HG03520 (cell line): ENCODE measurements around the gene FAM72D.
"Not testable (repeated sequence)": the region's sequence is repeated elsewhere in the genome, so short reads cannot be mapped to it uniquely, and the experiment has no call there.

Source experiments
- ATAC-seq: cut with Tn5 transposase; IDR thresholded peaks from one replicate; pipeline ENCODE4 v1.9.1; 2021; ENCODE audit warnings: mild to moderate bottlenecking, moderate library complexity; ENCODE audit not compliant: unreplicated experiment

FAM72D gene

DNA sequence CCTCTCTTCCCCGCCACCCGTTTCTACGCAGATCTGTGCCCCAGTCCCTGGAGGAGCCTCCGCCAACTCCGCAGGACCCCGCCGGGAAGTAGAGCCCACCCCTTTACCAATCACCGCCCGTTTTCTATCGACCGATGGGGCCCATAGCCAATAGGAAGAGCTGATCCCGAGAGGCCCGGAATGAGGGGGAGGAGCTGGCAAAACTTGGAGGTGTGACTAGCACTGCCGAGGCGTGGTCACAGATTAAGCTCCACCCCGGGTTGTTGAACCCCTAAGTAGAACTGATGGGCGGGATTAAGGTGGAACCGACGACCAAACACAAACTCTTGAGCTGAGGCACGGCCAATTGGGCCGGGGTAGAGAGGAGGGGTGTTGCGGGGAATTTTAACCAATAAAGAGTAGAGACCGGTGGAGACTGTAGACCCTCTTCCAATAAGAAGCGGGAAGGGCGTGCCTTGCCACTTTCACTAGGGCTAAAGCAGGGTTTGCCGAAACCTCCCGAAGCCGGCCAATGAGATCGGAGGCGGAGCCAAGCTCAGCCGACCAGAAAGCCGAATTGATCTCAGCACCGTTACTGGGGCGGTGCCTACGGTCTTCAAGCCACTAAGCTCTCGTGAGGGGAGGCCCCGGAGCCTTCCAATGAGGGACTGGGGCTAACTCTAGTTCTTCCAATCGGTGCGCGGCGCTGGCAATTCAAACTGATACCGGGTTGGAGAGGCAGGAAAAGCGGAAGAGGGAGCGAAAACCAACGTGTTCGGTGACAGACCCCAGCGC, at the start of gene FAM72D, which contains the start of gene SRGAP2B:
FAM72D (plus strand) TSS at position 691 of the 774 bp plus-strand sequence. CDS start 874 bp downstream, outside the sequence.
SRGAP2B (minus strand) TSS at position 45 of the 774 bp plus-strand sequence. CDS start 2,427 bp downstream, outside the sequence.
- ATAC-seq, result peak; percentile 81

GRCh38 chr1:145047553-145047952, 48.2 kb upstream of the FAM72D start:
- ATAC-seq, result not testable (repeated sequence)

GRCh38 chr1:145048181-145048856, 47.5 kb upstream of the FAM72D start:
- not testable (repeated sequence) for ATAC-seq

DNA sequence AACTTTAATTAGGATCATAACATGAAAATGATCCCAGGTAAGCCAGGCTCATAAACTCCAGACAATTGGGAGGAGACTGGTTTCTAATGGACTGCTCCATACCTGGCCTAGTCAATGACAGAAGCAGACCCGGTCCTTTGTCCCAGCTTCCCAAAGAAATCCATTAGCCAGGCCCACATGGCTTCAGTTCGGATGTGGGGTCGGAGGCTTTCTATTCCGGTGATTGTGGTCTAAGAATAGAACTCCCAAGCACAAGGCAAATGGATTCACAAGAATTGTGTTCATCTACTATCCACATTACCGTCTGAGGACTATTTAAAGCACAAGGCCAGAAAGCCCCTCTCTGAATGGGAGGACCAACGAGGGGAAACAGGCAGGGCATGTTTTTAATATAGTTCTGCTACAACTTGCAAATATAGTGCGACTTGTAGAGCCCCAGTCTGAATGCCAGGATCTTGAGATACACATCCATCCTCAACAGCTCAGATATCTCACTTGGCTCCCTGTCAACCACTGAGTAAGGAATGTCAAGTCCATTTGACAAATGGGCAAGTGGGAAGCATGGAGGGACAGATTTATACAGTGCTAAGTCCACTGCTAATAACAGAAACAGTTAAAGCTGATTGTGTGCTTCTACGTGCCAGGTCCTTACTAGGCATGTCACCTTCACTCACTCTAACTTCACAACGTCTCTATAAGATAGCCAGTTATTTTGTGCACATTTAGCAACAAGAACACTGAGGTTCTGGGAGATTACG, 43.6 kb upstream of the FAM72D start:
- ATAC-seq, result not testable (repeated sequence)

DNA sequence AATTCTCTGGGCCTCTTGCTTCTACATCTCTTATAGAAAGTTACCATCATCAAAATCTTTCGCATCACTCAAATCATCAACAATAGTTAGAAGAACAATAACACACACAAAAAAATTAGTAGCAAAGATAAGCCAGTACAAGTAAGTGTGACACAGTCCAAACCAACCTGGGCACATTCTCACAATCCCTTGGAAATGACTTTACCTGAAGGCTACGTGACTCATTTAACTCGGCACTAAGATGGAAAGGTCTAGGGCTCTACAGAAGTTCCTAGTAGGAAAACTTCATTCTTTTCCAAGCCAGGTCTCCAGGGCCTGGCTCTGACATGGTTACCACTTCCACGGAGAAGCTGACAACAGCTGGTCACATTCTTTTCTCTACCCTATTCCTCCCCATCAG, 42.3 kb upstream of the FAM72D start:
- ATAC-seq, result not testable (repeated sequence)

- peak; percentile 98 for ATAC-seq
These were observed 40.5 kb upstream of the FAM72D start for GRCh38 chr1:145055217-145055760.

- peak; percentile 43 for ATAC-seq
These were observed 37.6 kb upstream of the FAM72D start for GRCh38 chr1:145058184-145058583.

DNA sequence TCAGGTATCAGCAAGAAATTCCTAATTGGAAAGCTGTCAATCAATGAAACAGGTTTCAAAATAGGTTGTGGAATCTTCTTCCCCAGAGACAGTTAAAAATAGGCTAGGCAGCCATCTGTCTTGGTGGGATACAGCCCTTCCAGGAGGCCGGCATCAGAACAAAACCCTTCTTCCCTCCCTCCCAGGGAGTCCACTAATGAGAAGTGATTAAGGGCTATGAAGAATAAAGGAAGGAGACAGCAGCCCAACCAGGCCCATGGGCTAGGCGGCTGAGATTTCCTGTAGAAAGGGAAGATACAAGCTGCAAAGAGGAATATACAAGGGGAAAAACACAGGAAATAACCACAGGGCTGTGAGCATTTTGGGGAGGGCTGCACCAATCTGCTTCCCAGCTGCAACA, 32.5 kb upstream of the FAM72D start:
- not testable (repeated sequence) for ATAC-seq

- ATAC-seq, result not testable (repeated sequence)
These were observed 31.7 kb upstream of the FAM72D start for GRCh38 chr1:145063941-145064648.

GRCh38 chr1:145065194-145065826, 30.5 kb upstream of the FAM72D start:
- not testable (repeated sequence) for ATAC-seq

DNA sequence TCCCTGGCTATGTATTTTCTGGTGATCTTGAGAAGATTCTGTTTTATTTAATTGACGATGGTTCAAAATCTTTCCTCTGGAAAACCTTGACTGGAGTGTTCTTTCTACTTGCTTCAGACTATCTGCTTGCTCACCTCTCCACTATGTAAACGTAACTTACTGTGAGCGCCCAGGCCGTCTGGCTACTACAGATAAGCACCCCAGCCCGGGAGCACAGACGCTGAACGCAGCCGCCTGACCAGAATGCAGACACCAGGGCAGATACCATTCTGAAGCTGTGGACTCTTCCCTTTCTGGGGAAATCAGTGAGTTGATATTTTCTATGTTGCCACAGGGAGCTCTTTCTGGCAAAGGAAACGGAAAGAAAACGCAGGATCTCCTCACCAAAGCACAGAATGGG, 29.3 kb upstream of the FAM72D start:
- not testable (repeated sequence) for ATAC-seq

DNA sequence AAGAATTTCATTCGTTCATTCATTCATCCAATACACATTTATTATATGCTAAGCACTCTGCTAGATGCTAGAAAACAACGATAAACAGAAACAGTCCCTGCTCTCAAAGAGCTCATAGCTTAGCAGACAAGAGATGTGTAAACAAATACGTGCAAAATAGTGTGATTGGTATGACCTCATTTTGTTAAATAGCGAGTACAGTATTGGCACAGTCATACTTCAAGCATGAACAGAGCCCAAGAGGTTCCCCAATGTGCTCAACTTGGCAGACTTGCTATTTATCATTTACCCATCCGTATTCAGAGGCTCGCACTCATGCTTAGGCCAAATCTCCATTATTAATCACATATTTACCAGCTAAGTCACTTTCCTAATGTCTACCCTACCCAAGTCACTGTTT, 24.2 kb upstream of the FAM72D start:
- not testable (repeated sequence) for ATAC-seq

GRCh38 chr1:145074021-145074559, 21.7 kb upstream of the FAM72D start:
- not testable (repeated sequence) for ATAC-seq

GRCh38 chr1:145076877-145077276, 18.9 kb upstream of the FAM72D start:
- ATAC-seq, result not testable (repeated sequence)

DNA sequence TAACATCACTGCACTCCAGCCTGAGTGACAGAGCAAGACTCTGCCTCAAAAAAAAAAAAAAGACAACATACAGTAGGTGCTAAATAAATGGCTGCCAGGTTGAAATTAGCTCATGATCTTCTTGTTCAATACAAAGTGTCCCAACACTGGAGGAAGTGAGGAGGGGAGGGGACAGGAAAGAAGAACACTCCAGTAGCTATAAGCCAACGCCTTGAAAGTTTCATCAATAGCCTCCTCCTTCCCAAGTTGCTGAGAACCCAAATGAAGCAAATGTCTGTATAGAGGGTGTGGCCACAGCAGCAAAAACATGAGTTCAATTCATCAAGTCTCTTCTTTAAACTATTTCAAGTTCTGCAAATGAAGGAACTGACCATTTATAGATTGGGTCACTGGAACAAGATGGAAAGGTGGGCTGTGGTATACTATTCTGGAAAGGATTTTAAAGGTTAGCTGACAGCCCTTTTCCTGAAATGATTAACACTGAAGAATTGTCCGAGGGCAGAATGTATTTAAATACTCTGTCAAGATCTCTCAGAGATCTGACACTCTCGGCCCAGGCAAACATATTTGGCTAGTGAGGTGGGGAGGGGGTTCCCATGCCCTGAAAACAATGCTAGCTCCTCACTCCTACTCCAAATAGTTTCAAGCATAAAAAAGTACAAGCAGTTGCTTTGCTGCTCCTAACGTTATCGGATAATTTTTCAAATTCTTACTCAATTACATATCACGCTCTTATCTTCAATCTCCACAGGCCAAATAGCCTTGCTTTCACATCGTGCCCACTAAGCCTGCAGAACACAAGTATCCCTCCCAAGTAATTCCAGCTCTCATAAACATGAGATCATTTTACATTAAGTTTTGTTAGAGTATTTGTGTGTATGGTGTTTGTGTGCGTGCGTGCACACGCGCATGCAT, 17.6 kb upstream of the FAM72D start:
- not testable (repeated sequence) for ATAC-seq

- not testable (repeated sequence) for ATAC-seq
These were observed 16.9 kb upstream of the FAM72D start for GRCh38 chr1:145078787-145079370.

GRCh38 chr1:145079737-145080136, 16.0 kb upstream of the FAM72D start:
- ATAC-seq, result not testable (repeated sequence)

DNA sequence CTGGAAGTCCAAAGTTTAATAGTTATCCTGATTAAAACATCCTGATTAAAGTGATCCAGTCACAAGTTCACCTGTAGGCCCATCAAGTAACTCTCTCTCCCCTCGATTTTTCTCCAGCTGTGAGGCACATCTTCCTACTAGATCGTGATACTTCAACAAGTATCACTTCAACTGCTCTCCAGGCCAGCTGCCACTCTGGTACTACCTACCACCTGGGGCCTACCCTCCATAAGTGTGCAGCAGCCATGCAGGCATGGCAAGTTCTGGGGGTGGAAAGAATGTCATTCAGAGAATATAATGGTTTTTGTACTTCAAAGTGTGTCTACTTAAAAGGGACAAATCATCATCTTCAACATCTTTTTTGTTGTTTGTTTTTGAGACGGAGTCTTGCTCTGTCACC, 15.6 kb upstream of the FAM72D start:
- ATAC-seq, result not testable (repeated sequence)
